ENCODE results near the gene ARHGAP9.
A peak's percentile ranks its signal among the peaks of the same experiment; 100 is the strongest.

ARHGAP9 gene

GRCh38 chr12:57465030-57465746 is 14.5 kb downstream of the ARHGAP9 start:
- Histone ChIP-seq H3K9me3 (ENCODE audit: insufficient read depth, low read length) (no peaks in the 10 kb centered on the region), H3K4me3 (ENCODE audit: insufficient read length, low read depth) (no peak overlapping the region), H3K36me3 (ENCODE audit: insufficient read depth, insufficient read length, low read length) (peaks cover 16% of the 10 kb centered on the region), H3K9ac (ENCODE audit: insufficient read length, low read depth) (no peak overlapping the region), H3K4me1 (ENCODE audit: insufficient read depth, insufficient read length) (peaks cover 5% of the 10 kb centered on the region), H3K27me3 (ENCODE audit: insufficient read depth, insufficient read length) (no peaks in the 10 kb centered on the region)
- TF ChIP-seq ZNF274 (IDR thresholded peaks at IDR 0.05; ENCODE audit: low read depth, low read length) (no peak), SUZ12 (IDR thresholded peaks at IDR 0.05; ENCODE audit: extremely low read depth, insufficient read depth, insufficient read length) (no peak), YY1 (IDR thresholded peaks at IDR 0.05; ENCODE audit: insufficient read depth, insufficient read length) (no peak)
- DNase-seq (ENCODE audit: low read depth, low spot score) = no peak

GRCh38 chr12:57464569-57464968 is 15.1 kb downstream of the ARHGAP9 start:
- TF ChIP-seq YY1 (IDR thresholded peaks at IDR 0.05; ENCODE audit: insufficient read depth, insufficient read length) (no peak), SUZ12 (IDR thresholded peaks at IDR 0.05; ENCODE audit: extremely low read depth, insufficient read depth, insufficient read length) (no peak), ZNF274 (IDR thresholded peaks at IDR 0.05; ENCODE audit: low read depth, low read length) (no peak)
- H3K4me1 ChIP-seq (ENCODE audit: insufficient read depth, insufficient read length) = peaks cover 5% of the 10 kb centered on the region

GRCh38 chr12:57462912-57463253 is 16.8 kb downstream of the ARHGAP9 start:
- Histone ChIP-seq H3K9me3 (ENCODE audit: insufficient read depth, low read length) (no peaks in the 10 kb centered on the region), H3K36me3 (ENCODE audit: insufficient read depth, insufficient read length, low read length) (peaks cover 11% of the 10 kb centered on the region), H3K9ac (ENCODE audit: insufficient read length, low read depth) (no peak overlapping the region), H3K27me3 (ENCODE audit: insufficient read depth, insufficient read length) (no peaks in the 10 kb centered on the region), H3K4me3 (ENCODE audit: insufficient read length, low read depth) (no peak overlapping the region), H3K4me1 (ENCODE audit: insufficient read depth, insufficient read length) (peaks cover 5% of the 10 kb centered on the region)
- DNase-seq (ENCODE audit: low read depth, low spot score) = no peak
- TF ChIP-seq SUZ12 (IDR thresholded peaks at IDR 0.05; ENCODE audit: extremely low read depth, insufficient read depth, insufficient read length) (no peak), ZNF274 (IDR thresholded peaks at IDR 0.05; ENCODE audit: low read depth, low read length) (no peak), YY1 (IDR thresholded peaks at IDR 0.05; ENCODE audit: insufficient read depth, insufficient read length) (no peak)

More at GRCh38 chr12:57464569-57464968, 15.1 kb downstream of the ARHGAP9 start:
- Histone ChIP-seq H3K9ac (ENCODE audit: insufficient read length, low read depth) (no peak overlapping the region), H3K27me3 (ENCODE audit: insufficient read depth, insufficient read length) (no peaks in the 10 kb centered on the region), H3K9me3 (ENCODE audit: insufficient read depth, low read length) (no peaks in the 10 kb centered on the region), H3K4me3 (ENCODE audit: insufficient read length, low read depth) (no peak overlapping the region), H3K36me3 (ENCODE audit: insufficient read depth, insufficient read length, low read length) (peaks cover 16% of the 10 kb centered on the region)
- no peak for DNase-seq (ENCODE audit: low read depth, low spot score)

- Histone ChIP-seq H3K4me3 (ENCODE audit: insufficient read length, low read depth) (peak overlapping the region; percentile 70), H3K9ac (ENCODE audit: insufficient read length, low read depth) (peak overlapping the region; percentile 83), H3K9me3 (ENCODE audit: insufficient read depth, low read length) (no peaks in the 10 kb centered on the region), H3K27me3 (ENCODE audit: insufficient read depth, insufficient read length) (no peaks in the 10 kb centered on the region), H3K36me3 (ENCODE audit: insufficient read depth, insufficient read length, low read length) (peaks cover 11% of the 10 kb centered on the region), H3K4me1 (ENCODE audit: insufficient read depth, insufficient read length) (peaks cover 5% of the 10 kb centered on the region)
- peak; percentile 91 for DNase-seq (ENCODE audit: low read depth, low spot score)
- TF ChIP-seq SUZ12 (IDR thresholded peaks at IDR 0.05; ENCODE audit: extremely low read depth, insufficient read depth, insufficient read length) (no peak), YY1 (IDR thresholded peaks at IDR 0.05; ENCODE audit: insufficient read depth, insufficient read length) (no peak), ZNF274 (IDR thresholded peaks at IDR 0.05; ENCODE audit: low read depth, low read length) (no peak)
Observed at GRCh38 chr12:57462251-57462911, 17.3 kb downstream of the ARHGAP9 start.

GRCh38 chr12:57461917-57462250 is 17.8 kb downstream of the ARHGAP9 start:
- DNase-seq (ENCODE audit: low read depth, low spot score) = no peak
- peaks cover 11% of the 10 kb centered on the region for H3K36me3 ChIP-seq (ENCODE audit: insufficient read depth, insufficient read length, low read length)
- TF ChIP-seq ZNF274 (IDR thresholded peaks at IDR 0.05; ENCODE audit: low read depth, low read length) (no peak), YY1 (IDR thresholded peaks at IDR 0.05; ENCODE audit: insufficient read depth, insufficient read length) (no peak), SUZ12 (IDR thresholded peaks at IDR 0.05; ENCODE audit: extremely low read depth, insufficient read depth, insufficient read length) (no peak)
- peaks cover 5% of the 10 kb centered on the region for H3K4me1 ChIP-seq (ENCODE audit: insufficient read depth, insufficient read length)
- H3K9ac ChIP-seq (ENCODE audit: insufficient read length, low read depth) = peak overlapping the region; percentile 83
- no peaks in the 10 kb centered on the region for H3K9me3 ChIP-seq (ENCODE audit: insufficient read depth, low read length)
- peak overlapping the region; percentile 70 for H3K4me3 ChIP-seq (ENCODE audit: insufficient read length, low read depth)
- H3K27me3 ChIP-seq (ENCODE audit: insufficient read depth, insufficient read length) = no peaks in the 10 kb centered on the region

- H3K4me1 ChIP-seq (ENCODE audit: insufficient read depth, insufficient read length) = peaks cover 7% of the 10 kb centered on the region
Observed at GRCh38 chr12:57461276-57461916, 18.3 kb downstream of the ARHGAP9 start.

GRCh38 chr12:57460841-57461275 is 18.8 kb downstream of the ARHGAP9 start:
- Histone ChIP-seq H3K36me3 (ENCODE audit: insufficient read depth, insufficient read length, low read length) (peaks cover 8% of the 10 kb centered on the region), H3K9ac (ENCODE audit: insufficient read length, low read depth) (peak overlapping the region; percentile 96), H3K4me3 (ENCODE audit: insufficient read length, low read depth) (peak overlapping the region; percentile 78), H3K27me3 (ENCODE audit: insufficient read depth, insufficient read length) (no peaks in the 10 kb centered on the region), H3K9me3 (ENCODE audit: insufficient read depth, low read length) (no peaks in the 10 kb centered on the region), H3K4me1 (ENCODE audit: insufficient read depth, insufficient read length) (peaks cover 11% of the 10 kb centered on the region)
- no peak for DNase-seq (ENCODE audit: low read depth, low spot score)
- no peak for TF ChIP-seq YY1 (IDR thresholded peaks at IDR 0.05; ENCODE audit: insufficient read depth, insufficient read length)
- no peak for TF ChIP-seq ZNF274 (IDR thresholded peaks at IDR 0.05; ENCODE audit: low read depth, low read length)
- TF ChIP-seq SUZ12 (IDR thresholded peaks at IDR 0.05; ENCODE audit: extremely low read depth, insufficient read depth, insufficient read length) = no peak

More at GRCh38 chr12:57461276-57461916, 18.3 kb downstream of the ARHGAP9 start:
- TF ChIP-seq YY1 (IDR thresholded peaks at IDR 0.05; ENCODE audit: insufficient read depth, insufficient read length) = no peak
- TF ChIP-seq SUZ12 (IDR thresholded peaks at IDR 0.05; ENCODE audit: extremely low read depth, insufficient read depth, insufficient read length) = no peak
- no peak for TF ChIP-seq ZNF274 (IDR thresholded peaks at IDR 0.05; ENCODE audit: low read depth, low read length)
- Histone ChIP-seq H3K4me3 (ENCODE audit: insufficient read length, low read depth) (peak overlapping the region; percentile 78), H3K9me3 (ENCODE audit: insufficient read depth, low read length) (no peaks in the 10 kb centered on the region), H3K27me3 (ENCODE audit: insufficient read depth, insufficient read length) (no peaks in the 10 kb centered on the region), H3K9ac (ENCODE audit: insufficient read length, low read depth) (peak overlapping the region; percentile 96), H3K36me3 (ENCODE audit: insufficient read depth, insufficient read length, low read length) (peaks cover 11% of the 10 kb centered on the region)
- peak; percentile 74 for DNase-seq (ENCODE audit: low read depth, low spot score)
